ENCODE measurements around the gene SSX2IP.
"Not testable (repeated sequence)": the region's sequence is repeated elsewhere in the genome, so short reads cannot be mapped to it uniquely, and the experiment has no call there.

Gene SSX2IP

GRCh38 chr1:84724128-84724860, 34.0 kb upstream of the SSX2IP start:
- H3K4me1 ChIP-seq (ENCODE audit: insufficient read depth, low read length), result 0 out of 2 replicates have a peak, but pooled peaks cover 3% of the 10 kb centered on the region
- no peaks in the 10 kb centered on the region for H3K9me3 ChIP-seq (ENCODE audit: insufficient read depth, low read depth, low read length)
- no peak overlapping the region for H3K9ac ChIP-seq (ENCODE audit: low read depth, low read length)
- no peak overlapping the region for H3K27ac ChIP-seq (ENCODE audit: low read length)
- no peaks in the 10 kb centered on the region for H3K36me3 ChIP-seq (ENCODE audit: insufficient read depth, low read depth, low read length)
- no peaks in the 10 kb centered on the region for H3K27me3 ChIP-seq (ENCODE audit: insufficient read depth, low read length)
- no peak overlapping the region for H3K4me3 ChIP-seq (ENCODE audit: low read length)

GRCh38 chr1:84722794-84723193, 32.5 kb upstream of the SSX2IP start:
- H3K9ac ChIP-seq (ENCODE audit: low read depth, low read length), result no peak overlapping the region
- no peaks in the 10 kb centered on the region for H3K27me3 ChIP-seq (ENCODE audit: insufficient read depth, low read length)
- no peaks in the 10 kb centered on the region for H3K36me3 ChIP-seq (ENCODE audit: insufficient read depth, low read depth, low read length)
- no peak overlapping the region for H3K4me3 ChIP-seq (ENCODE audit: low read length)
- 0 out of 2 replicates have a peak, but pooled peaks cover 3% of the 10 kb centered on the region for H3K4me1 ChIP-seq (ENCODE audit: insufficient read depth, low read length)
- H3K27ac ChIP-seq (ENCODE audit: low read length), result no peak overlapping the region
- no peaks in the 10 kb centered on the region for H3K9me3 ChIP-seq (ENCODE audit: insufficient read depth, low read depth, low read length)

GRCh38 chr1:84721872-84722271, 31.6 kb upstream of the SSX2IP start:
- H3K4me3 ChIP-seq (ENCODE audit: low read length); H3K4me1 ChIP-seq (ENCODE audit: insufficient read depth, low read length); H3K9me3 ChIP-seq (ENCODE audit: insufficient read depth, low read depth, low read length); H3K9ac ChIP-seq (ENCODE audit: low read depth, low read length); H3K27ac ChIP-seq (ENCODE audit: low read length); H3K36me3 ChIP-seq (ENCODE audit: insufficient read depth, low read depth, low read length); H3K27me3 ChIP-seq (ENCODE audit: insufficient read depth, low read length): not testable (repeated sequence)

- no peaks in the 10 kb centered on the region for H3K4me1 ChIP-seq (ENCODE audit: insufficient read depth, low read length)
- no peaks in the 10 kb centered on the region for H3K27me3 ChIP-seq (ENCODE audit: insufficient read depth, low read length)
- no peak overlapping the region for H3K9ac ChIP-seq (ENCODE audit: low read depth, low read length)
- no peaks in the 10 kb centered on the region for H3K9me3 ChIP-seq (ENCODE audit: insufficient read depth, low read depth, low read length)
- no peak overlapping the region for H3K4me3 ChIP-seq (ENCODE audit: low read length)
- H3K36me3 ChIP-seq (ENCODE audit: insufficient read depth, low read depth, low read length), result no peaks in the 10 kb centered on the region
- H3K27ac ChIP-seq (ENCODE audit: low read length), result no peak overlapping the region
Measured at GRCh38 chr1:84721152-84721551, 30.9 kb upstream of the SSX2IP start.

GRCh38 chr1:84720221-84720780, 30.0 kb upstream of the SSX2IP start:
- H3K9me3 ChIP-seq (ENCODE audit: insufficient read depth, low read depth, low read length), result no peaks in the 10 kb centered on the region
- no peak overlapping the region for H3K27ac ChIP-seq (ENCODE audit: low read length)
- no peaks in the 10 kb centered on the region for H3K27me3 ChIP-seq (ENCODE audit: insufficient read depth, low read length)
- H3K4me3 ChIP-seq (ENCODE audit: low read length), result no peak overlapping the region
- H3K9ac ChIP-seq (ENCODE audit: low read depth, low read length), result no peak overlapping the region
- H3K36me3 ChIP-seq (ENCODE audit: insufficient read depth, low read depth, low read length), result no peaks in the 10 kb centered on the region
- 0 out of 2 replicates have a peak, but pooled peaks cover 3% of the 10 kb centered on the region for H3K4me1 ChIP-seq (ENCODE audit: insufficient read depth, low read length)

- no peaks in the 10 kb centered on the region for H3K27me3 ChIP-seq (ENCODE audit: insufficient read depth, low read length)
- H3K9ac ChIP-seq (ENCODE audit: low read depth, low read length), result no peak overlapping the region
- no peaks in the 10 kb centered on the region for H3K9me3 ChIP-seq (ENCODE audit: insufficient read depth, low read depth, low read length)
- H3K4me1 ChIP-seq (ENCODE audit: insufficient read depth, low read length), result 0 out of 2 replicates have a peak, but pooled peaks cover 4% of the 10 kb centered on the region
- no peak overlapping the region for H3K27ac ChIP-seq (ENCODE audit: low read length)
- H3K4me3 ChIP-seq (ENCODE audit: low read length), result no peak overlapping the region
- no peaks in the 10 kb centered on the region for H3K36me3 ChIP-seq (ENCODE audit: insufficient read depth, low read depth, low read length)
Measured at GRCh38 chr1:84719543-84720217, 29.4 kb upstream of the SSX2IP start.

GRCh38 chr1:84715342-84716019, 25.2 kb upstream of the SSX2IP start:
- Histone ChIP-seq H3K36me3 (ENCODE audit: insufficient read depth, low read depth, low read length) (no peaks in the 10 kb centered on the region), H3K9ac (ENCODE audit: low read depth, low read length) (no peak overlapping the region), H3K4me3 (ENCODE audit: low read length) (no peak overlapping the region), H3K27me3 (ENCODE audit: insufficient read depth, low read length) (no peaks in the 10 kb centered on the region), H3K4me1 (ENCODE audit: insufficient read depth, low read length) (0 out of 2 replicates have a peak, but pooled peaks cover 4% of the 10 kb centered on the region), H3K27ac (ENCODE audit: low read length) (no peak overlapping the region), H3K9me3 (ENCODE audit: insufficient read depth, low read depth, low read length) (no peaks in the 10 kb centered on the region)

GRCh38 chr1:84712276-84712874, 22.1 kb upstream of the SSX2IP start:
- Histone ChIP-seq H3K4me3 (ENCODE audit: low read length) (no peak overlapping the region), H3K27me3 (ENCODE audit: insufficient read depth, low read length) (no peaks in the 10 kb centered on the region), H3K36me3 (ENCODE audit: insufficient read depth, low read depth, low read length) (no peaks in the 10 kb centered on the region), H3K9ac (ENCODE audit: low read depth, low read length) (no peak overlapping the region), H3K4me1 (ENCODE audit: insufficient read depth, low read length) (0 out of 2 replicates have a peak, but pooled peaks cover 4% of the 10 kb centered on the region), H3K9me3 (ENCODE audit: insufficient read depth, low read depth, low read length) (no peaks in the 10 kb centered on the region), H3K27ac (ENCODE audit: low read length) (no peak overlapping the region)

- Histone ChIP-seq H3K9me3 (ENCODE audit: insufficient read depth, low read depth, low read length) (no peaks in the 10 kb centered on the region), H3K36me3 (ENCODE audit: insufficient read depth, low read depth, low read length) (no peaks in the 10 kb centered on the region), H3K27me3 (ENCODE audit: insufficient read depth, low read length) (no peaks in the 10 kb centered on the region), H3K9ac (ENCODE audit: low read depth, low read length) (no peak overlapping the region), H3K27ac (ENCODE audit: low read length) (no peak overlapping the region), H3K4me3 (ENCODE audit: low read length) (no peak overlapping the region), H3K4me1 (ENCODE audit: insufficient read depth, low read length) (0 out of 2 replicates have a peak, but pooled peaks cover 4% of the 10 kb centered on the region)
Measured at GRCh38 chr1:84711869-84712268, 21.6 kb upstream of the SSX2IP start.

GRCh38 chr1:84711121-84711520, 20.9 kb upstream of the SSX2IP start:
- Histone ChIP-seq H3K9me3 (ENCODE audit: insufficient read depth, low read depth, low read length) (no peaks in the 10 kb centered on the region), H3K4me1 (ENCODE audit: insufficient read depth, low read length) (0 out of 2 replicates have a peak, but pooled peaks cover 4% of the 10 kb centered on the region), H3K27ac (ENCODE audit: low read length) (no peak overlapping the region), H3K36me3 (ENCODE audit: insufficient read depth, low read depth, low read length) (no peaks in the 10 kb centered on the region), H3K4me3 (ENCODE audit: low read length) (no peak overlapping the region), H3K9ac (ENCODE audit: low read depth, low read length) (no peak overlapping the region), H3K27me3 (ENCODE audit: insufficient read depth, low read length) (no peaks in the 10 kb centered on the region)

- H3K4me1 ChIP-seq (ENCODE audit: insufficient read depth, low read length), result peaks cover 10% of the 10 kb centered on the region; the same call in 1 of the 2 replicates
Measured at GRCh38 chr1:84709131-84709530, 18.9 kb upstream of the SSX2IP start.

More at GRCh38 chr1:84709131-84709530, 18.9 kb upstream of the SSX2IP start:
- Histone ChIP-seq H3K27me3 (ENCODE audit: insufficient read depth, low read length) (no peaks in the 10 kb centered on the region), H3K27ac (ENCODE audit: low read length) (no peak overlapping the region), H3K9ac (ENCODE audit: low read depth, low read length) (no peak overlapping the region), H3K4me3 (ENCODE audit: low read length) (no peak overlapping the region), H3K9me3 (ENCODE audit: insufficient read depth, low read depth, low read length) (no peaks in the 10 kb centered on the region), H3K36me3 (ENCODE audit: insufficient read depth, low read depth, low read length) (no peaks in the 10 kb centered on the region)

All from iPS-20b (cell line).